ENCODE measurements around the gene PSMD14. TPM values are rescaled to one million over a fixed set of nuclear protein-coding genes. Genes with fewer than 3 reads are reported as not detected.

The PSMD14 gene
- total RNA-seq, 1 donor, result 103 TPM

DNA sequence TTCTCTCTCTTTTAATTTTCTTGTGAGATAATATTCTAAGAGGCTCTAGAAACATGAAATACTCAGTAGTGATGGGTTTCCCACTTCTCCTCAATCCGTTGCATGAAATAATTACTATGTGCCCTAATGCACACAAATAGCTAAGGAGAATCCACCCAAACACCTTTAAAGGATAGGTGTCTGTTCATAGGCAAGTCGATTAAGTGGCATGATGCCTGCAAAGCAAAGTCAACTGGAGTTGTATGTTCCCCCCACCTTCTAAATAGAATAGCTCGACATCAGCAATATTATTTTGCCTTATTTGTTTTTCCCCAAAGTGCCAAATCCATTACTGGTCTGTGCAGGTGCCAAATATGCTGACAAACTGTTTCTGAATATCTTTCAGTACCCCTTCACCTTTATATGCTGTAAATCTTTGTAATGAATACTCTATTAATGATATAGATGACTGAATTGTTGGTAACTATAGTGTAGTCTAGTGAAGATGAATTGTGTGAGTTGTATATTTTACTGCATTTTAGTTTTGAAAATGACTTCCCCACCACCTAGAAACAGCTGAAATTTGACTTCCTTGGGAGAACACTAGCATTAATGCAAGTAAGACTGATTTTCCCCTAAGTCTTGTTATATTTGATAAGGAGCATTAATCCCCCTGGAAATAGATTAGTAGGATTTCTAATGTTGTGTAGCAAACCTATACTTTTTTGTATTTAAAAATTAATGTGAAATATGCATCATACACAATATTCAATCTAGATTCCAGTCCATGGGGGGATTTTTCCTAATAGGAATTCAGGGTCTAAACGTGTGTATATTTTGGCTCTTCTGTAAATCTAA lies 116.9 kb downstream of the PSMD14 start:
- no peak for DNase-seq (ENCODE audit: low read depth)
- H3K4me3 ChIP-seq (ENCODE audit: low read depth, low read length), result no peak overlapping the region
- TF ChIP-seq, protein P1, sequence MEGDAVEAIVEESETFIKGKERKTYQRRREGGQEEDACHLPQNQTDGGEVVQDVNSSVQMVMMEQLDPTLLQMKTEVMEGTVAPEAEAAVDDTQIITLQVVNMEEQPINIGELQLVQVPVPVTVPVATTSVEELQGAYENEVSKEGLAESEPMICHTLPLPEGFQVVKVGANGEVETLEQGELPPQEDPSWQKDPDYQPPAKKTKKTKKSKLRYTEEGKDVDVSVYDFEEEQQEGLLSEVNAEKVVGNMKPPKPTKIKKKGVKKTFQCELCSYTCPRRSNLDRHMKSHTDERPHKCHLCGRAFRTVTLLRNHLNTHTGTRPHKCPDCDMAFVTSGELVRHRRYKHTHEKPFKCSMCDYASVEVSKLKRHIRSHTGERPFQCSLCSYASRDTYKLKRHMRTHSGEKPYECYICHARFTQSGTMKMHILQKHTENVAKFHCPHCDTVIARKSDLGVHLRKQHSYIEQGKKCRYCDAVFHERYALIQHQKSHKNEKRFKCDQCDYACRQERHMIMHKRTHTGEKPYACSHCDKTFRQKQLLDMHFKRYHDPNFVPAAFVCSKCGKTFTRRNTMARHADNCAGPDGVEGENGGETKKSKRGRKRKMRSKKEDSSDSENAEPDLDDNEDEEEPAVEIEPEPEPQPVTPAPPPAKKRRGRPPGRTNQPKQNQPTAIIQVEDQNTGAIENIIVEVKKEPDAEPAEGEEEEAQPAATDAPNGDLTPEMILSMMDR (IDR thresholded peaks at IDR 0.05; ENCODE audit: insufficient read depth, low read length), result no peak

DNA sequence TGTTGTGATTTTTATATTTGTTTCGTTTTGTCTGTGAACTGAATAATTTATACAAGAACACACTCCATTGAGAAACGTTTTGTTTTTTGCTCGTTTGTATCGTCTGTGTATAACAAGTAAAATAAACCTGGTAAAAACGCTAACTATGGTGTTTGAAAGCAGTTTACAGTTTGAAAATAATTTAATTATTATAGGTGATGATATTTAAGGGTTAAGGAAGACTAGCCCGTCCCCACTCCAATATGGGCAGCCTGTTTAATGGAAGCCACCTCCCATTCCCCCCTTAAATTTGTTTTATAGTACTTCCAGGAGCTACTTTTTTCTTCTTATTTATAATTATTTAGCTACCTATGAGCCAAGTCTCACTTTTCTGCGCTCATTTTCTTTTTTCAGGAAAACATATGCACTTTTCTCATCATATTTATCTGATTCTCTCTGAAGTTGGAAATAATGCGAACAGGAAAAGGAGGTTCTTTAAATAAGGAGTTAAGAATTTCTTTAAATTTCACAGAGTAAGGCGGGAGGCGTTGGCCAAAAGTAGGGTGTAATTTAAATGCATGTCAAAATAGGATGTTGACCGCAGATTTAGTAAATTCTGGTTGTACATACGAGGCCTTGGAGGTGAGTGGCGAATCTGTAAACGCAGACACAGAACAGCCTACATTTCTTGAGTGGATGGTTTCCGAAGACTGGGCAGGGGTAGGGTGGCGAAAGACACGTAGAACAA lies 117.7 kb downstream of the PSMD14 start:
- no peak for DNase-seq (ENCODE audit: low read depth)
- H3K4me3 ChIP-seq (ENCODE audit: low read depth, low read length), result no peak overlapping the region
- TF ChIP-seq, protein P1 (IDR thresholded peaks at IDR 0.05; ENCODE audit: insufficient read depth, low read length), result no peak

DNA sequence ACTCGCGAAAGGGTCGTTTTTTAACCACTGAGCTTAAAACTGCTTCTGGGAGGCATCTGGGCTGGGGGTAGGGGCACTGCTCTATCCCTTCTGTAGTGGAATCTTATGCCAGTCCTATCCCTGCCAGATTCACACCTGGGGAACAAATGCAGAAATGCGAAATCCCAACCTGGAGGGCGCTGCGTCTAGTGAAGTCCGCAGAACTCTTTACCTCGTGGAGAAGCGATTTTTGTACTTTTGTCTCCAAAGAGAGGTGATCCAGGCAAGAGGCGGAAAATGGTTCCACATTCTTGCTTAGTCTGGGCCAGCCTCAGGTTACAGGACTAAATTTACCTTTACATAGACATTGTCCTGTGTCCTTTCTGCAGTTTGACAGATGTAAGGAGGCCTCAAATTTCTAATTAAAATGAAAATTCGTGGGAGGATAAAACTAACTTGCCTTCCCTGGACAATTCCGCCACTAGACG lies 118.3 kb downstream of the PSMD14 start:
- no peak for DNase-seq (ENCODE audit: low read depth)
- TF ChIP-seq, protein P1 (IDR thresholded peaks at IDR 0.05; ENCODE audit: insufficient read depth, low read length), result peak; percentile 66
- no peak overlapping the region for H3K4me3 ChIP-seq (ENCODE audit: low read depth, low read length)

DNA sequence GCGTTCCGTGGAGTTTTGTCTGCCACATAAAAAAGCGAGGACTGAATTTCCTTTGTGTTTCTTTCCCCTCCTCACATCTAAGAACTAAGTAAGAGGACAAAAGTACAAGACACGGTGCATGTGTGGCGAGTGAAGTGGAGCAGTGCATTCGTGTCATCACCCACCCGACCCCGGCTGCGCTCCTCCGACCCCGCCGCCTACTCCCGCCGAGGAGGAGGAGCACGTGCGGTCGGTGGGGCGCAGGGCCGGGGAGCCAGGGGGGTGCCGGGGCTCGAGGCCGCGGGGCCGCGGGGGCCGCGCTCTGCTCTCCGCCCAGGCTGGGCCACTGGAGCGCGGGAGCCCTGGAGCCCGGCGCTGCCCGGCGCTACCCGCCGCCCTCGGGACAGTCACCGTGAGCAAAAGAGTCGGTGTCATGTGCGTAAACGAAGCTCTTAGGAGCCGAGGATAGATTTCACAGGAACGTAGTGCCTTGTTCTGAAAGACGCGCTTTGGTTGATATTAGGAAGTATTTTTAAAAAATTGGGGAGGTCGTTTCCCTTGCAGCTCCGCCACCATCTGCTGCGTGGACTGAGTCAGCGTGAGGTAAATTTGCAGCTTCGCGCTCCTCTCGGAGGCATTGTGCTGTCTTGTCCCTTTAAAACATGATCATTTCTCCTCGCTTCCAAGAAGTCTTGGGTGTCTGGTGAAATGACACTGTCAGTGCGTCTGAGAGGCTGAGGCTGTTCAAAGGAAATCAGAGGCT lies 118.9 kb downstream of the PSMD14 start:
- peak overlapping the region; percentile 26 for H3K4me3 ChIP-seq (ENCODE audit: low read depth, low read length)
- TF ChIP-seq, protein P1 (IDR thresholded peaks at IDR 0.05; ENCODE audit: insufficient read depth, low read length), result no peak
- DNase-seq (ENCODE audit: low read depth), result peak; percentile 43

DNA sequence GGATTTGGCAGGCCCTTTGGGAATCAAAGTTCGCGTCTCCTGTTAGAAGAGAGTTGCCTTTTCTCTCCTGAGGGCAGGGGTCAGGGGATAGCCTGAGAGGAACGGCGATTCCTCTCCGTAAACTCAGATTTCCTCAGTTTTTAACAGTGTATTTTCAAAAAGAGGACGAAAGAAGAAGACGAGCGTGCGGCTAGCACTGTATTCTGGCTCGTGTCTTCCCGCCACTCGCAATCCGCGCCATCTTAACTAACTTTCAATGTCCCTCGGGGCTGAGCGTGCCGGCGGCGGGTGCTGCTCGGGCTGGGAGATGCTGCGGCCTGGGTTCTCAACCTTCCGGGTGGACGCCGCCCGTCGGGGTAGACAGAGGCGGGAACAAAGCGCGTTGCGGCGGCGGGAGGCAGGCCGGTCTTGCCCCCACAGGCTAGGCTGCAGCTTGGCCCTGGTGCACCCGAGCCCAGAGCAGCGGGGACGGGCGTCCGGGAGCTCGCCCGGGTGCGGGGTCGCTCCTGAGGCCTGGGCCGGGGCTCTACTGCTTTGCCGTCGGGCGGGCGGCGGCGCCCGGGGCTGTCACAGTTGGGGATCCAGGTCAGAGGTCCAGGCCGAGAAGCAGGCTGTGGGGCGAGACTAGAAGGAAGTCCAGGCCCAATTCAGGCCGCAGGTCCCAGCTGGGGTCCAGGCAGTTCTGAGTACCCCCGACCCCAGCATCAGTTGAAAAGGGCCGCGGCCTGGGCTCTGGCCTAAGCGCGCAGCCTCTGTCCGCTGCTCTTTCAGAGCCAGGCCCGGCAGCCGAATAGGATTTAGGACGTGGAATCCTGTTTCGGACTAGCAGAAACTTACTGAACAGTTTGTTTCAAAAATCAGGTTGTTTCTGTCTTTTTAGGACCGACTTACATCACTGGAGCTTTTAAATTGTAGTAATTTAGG lies 119.7 kb downstream of the PSMD14 start:
- DNase-seq (ENCODE audit: low read depth), result no peak
- H3K4me3 ChIP-seq (ENCODE audit: low read depth, low read length), result no peak overlapping the region
- TF ChIP-seq, protein P1 (IDR thresholded peaks at IDR 0.05; ENCODE audit: insufficient read depth, low read length), result no peak

DNA sequence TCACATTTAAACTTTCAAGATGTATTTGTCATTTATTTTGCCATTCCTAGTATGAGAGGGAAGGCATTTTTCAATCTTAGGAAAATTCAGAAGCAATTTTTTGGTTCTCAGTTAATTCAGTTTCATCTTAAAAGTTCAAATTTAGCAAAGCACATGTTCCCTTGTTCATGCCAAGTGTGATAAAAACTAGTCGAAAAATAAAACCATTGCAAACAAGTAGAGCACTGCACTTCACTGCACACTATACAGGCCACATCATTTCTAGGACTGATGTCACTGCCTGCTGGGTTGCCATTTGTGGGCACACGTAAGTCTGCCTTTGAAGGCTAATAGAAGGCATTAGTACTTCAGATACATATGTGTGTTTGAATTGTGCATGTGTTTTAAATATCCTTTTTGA lies 122.2 kb downstream of the PSMD14 start:
- DNase-seq (ENCODE audit: low read depth), result no peak
- no peak overlapping the region for H3K4me3 ChIP-seq (ENCODE audit: low read depth, low read length)
- TF ChIP-seq, protein P1 (IDR thresholded peaks at IDR 0.05; ENCODE audit: insufficient read depth, low read length), result no peak
